NCI-H1105 treated with DMSO at 0.1 percent for 48 hours (cell line): ENCODE measurements around the gene ALOX5.
"Not testable (repeated sequence)": the region's sequence is repeated elsewhere in the genome, so short reads cannot be mapped to it uniquely, and the experiment has no call there.

Experiments used
- DNase-seq: peaks from one replicate; lab custom pipeline; 2025; lab: John Stamatoyannopoulos, UW

Gene ALOX5

DNA sequence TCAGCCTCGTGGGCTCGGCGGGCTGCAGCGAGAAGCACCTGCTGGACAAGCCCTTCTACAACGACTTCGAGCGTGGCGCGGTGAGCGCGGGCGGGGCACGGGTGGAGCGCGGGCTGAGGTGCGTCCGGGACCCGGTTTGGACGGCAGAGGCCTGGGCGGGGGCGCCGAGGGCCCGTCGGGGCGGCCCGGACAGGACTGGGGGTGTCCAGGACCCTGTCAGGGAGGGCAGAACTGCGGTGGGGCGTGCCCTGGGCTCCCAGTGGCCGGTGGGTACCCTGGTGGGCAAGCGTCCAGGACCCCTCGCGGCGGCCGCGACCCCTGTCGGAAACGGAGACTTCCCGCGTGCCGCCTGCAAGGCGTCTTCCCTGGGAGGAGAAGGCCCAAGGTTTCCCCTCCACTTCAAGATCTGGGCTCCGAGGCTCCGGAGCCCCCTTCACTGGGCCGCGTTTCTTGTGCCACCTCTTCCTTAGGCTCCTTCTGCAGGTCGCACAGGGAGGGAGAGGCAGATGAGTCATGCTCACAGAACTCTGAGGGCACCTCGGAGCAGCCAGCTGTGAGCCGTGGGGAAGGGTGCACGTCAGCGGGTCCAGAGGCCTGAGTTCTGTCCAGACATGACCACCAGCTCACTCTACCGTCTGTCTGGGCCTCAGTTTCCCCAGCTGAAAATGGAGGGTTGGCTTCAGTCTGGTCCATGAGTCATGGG, 485 bp downstream of the ALOX5 start:
- DNase-seq, result no peak

DNA sequence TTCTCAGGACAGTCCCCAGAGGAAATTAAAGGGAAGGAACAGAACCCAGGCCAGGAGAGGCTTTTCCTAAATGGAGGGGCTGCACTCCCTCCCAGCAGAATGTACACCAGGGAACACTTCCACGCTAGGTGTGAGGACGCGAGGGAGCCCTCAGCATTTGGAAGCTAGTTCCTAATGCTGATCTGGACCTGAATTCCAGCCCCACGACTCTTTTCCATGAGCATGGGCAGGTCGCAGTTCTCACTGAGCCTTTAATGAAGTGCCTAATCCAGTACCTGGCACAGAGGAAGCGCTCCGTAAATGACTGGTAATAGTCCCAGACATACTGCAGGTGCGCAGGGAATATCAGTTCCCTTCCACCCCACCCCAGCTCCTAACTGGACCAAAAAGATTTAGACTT, 1.1 kb downstream of the ALOX5 start:
- no peak for DNase-seq

DNA sequence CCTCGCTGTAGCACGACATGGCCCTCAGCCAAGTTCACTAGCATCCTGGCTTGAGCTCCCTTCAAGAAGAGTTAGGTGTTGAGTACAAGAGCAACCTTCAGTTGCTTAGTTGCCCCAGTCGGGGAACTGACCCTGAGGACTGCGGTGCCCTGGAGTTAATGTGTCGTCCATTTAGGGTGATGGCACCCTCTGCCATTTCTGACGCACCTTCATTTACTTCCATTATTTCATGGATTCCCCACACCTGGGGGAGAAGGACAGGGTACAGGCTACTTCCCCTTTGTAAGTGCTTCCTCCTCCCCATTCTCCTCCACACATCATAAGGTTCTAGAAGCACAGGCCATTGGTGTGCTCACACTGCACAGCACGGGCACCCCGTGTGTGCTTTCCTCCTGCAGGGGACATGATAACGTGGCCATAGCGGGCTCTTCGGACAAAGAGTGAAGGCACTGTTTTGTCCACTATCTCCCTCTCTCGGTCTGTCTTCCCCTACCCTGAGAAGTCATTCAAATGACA, 1.8 kb downstream of the ALOX5 start:
- DNase-seq, result no peak

DNA sequence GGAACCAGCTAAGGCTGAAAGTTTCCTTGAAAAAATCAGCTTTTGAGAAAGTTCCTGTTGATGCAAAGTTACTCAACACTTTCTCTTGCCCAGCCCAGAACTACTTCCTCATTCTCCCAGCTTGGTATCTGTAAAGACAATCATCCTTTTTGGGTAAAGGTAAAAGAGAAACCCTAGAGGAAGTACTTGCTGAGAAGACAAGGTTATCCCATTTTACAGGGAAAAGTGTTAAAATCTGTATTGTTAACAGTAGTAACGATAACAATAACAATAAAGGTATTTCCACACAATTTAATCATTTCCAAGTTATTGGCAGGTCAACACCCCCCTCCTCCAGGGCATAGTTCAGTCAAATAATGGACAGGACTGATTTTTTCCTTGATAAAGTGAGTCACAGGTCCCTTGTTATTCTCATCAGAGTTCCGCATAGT, 2.4 kb downstream of the ALOX5 start:
- DNase-seq, result no peak

DNA sequence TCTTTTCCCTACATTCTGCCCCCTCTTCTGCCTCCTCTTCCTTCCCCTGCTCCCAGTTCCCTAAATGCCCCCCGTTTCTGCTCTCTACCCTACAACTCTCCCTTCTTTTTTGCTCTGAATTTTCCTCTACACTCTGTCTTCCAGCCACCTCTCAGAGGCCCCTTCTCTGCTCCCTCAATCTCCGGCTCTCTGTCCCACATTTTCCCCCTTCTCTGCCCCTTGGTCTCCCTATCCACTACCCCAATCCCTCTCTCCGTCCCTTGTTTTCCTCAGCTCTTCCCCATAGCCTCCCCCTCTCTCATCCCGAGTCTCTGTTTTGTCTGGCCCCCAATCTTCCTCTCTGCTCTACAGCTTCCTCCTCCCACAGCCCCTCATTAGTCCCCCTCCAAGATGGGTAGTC, 3.3 kb downstream of the ALOX5 start:
- no peak for DNase-seq

DNA sequence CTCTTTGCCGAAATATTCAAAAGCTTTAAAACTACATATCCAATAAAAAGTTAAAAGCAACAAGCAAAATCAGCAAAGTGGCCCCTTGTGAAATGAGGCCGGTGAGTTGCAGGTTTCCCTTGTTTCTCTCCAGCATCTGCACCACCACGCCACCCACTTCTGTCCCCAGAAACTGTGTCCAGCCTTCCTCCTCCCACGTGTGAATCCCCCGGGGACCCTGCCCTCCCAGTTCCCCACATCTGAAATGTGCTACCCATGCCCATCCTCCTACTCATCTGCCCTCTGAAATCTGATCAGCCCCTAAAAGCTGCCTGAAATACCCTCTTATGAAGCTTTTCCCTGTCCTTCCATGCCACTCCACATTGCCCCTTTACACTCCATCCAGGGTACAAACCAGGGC, 3.8 kb downstream of the ALOX5 start:
- DNase-seq, result no peak

DNA sequence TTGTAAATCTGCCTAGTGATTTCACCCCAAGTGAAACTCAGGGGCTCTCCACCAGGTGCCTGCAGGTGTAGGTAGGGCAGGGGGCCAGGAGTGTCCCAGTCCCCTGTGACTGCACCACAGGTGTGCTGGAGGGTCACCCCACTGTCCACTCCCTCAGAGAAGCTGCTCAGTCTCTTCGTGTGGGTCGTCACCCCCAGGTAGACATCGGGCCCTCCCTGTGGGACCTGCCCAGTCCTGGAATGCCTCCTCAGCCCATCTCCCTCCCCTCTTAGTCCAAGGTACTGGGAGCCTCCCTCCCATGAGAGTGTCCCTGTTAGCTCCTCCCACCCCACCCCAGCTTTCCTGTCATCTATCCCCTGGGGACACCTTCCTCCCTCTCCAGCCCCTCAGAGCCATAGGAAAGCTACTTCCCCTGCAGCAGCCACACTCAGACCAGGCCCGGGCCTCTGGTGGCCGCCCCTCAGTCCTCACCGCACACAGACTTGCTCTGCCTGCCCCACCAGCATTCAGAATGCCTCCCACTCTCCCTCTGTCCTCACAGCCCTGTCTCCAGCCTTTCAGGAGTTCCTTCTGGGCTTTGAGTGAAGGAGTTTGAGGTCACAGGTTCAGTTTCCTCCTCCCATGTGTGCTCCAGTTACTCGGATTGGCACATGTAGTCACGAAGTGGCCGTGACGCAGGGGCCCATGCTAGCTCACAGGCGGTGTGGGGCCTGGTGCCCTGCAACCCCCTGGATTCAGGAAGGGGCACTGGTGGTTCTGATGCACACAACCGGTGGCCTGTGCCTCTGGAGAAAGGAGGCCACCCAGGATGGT, 5.1 kb downstream of the ALOX5 start:
- no peak for DNase-seq

DNA sequence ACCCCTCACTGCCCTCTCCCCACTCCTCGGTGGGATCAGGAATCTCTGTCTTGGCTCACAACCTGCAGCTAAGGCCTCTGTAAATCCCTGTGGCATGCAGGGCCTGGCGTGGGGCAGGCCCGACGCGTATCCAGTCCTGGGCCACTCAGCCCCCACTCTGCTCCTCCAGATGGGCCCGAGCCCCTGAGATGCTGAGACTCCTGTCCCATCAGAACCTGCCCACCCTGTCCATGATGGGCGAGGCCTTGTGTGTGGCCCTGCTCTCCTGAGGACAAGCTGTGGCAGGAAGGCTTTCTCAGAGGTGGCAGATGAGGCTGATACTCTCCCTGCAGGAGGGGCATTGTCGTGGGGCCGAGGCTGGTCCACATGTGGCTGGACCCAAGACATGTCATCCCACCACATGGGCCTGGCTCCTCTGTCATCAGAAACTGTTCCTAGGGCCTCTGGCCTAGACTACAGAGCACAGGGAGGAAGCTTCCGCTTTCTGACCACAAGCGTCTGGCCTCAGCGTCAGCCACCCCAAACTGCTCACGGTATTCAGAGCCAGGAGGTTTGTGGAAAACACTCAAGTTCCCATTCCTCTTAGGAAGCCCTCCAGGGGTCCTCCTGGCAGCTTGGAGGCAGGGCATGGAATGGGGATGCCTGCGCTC, 6.0 kb downstream of the ALOX5 start:
- DNase-seq, result no peak

DNA sequence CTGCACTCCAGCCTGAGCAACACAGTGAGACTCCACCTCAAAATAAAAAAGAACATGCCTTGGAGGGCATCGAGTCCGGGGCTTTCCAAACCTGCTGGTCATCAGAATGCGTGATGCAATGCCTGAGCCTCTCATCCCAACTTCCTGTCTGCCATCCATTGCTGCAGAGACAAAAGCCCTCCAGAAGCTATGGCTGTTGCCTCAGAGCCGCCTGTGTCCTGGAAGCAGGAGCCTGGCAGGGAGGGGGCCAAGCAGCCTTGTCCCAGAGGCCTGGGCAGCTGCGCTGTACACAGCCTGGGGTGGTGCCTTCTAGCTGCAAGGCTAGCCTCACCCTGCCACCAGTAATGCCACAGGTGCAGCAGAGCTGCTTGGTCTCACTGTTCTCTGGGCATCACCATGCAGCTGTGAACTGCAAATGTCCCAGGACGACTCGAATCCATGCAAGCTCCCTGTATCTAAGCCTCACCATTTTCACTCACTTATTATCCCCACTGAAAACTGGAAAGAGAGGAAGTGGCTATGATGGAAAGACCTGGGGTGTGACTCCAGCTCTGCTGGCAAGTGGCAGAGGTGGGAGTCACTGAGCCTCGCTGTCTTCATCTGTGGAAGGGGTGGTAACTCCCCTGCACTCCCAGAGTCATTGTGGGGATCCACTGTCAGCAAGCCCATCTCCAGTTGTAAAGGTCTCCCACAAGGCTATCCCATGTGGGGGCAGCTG, 7.0 kb downstream of the ALOX5 start:
- DNase-seq, result no peak

DNA sequence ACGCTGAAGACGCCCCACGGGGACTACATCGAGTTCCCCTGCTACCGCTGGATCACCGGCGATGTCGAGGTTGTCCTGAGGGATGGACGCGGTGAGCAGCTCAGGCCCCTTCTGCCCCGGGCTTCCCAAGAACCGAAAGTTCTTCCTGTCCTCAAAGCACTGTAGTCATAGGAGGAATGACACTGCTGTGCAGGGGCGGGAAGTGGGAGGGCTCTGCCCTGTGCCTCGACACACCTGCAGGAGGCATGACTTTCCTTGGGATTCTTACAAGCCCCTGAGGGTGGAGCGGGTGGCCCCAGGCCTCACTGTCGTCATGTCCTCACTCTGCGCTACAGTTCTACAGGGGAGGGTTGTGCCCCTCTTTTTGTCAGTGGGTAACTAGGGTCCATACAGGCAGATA, 8.6 kb downstream of the ALOX5 start:
- no peak for DNase-seq

DNA sequence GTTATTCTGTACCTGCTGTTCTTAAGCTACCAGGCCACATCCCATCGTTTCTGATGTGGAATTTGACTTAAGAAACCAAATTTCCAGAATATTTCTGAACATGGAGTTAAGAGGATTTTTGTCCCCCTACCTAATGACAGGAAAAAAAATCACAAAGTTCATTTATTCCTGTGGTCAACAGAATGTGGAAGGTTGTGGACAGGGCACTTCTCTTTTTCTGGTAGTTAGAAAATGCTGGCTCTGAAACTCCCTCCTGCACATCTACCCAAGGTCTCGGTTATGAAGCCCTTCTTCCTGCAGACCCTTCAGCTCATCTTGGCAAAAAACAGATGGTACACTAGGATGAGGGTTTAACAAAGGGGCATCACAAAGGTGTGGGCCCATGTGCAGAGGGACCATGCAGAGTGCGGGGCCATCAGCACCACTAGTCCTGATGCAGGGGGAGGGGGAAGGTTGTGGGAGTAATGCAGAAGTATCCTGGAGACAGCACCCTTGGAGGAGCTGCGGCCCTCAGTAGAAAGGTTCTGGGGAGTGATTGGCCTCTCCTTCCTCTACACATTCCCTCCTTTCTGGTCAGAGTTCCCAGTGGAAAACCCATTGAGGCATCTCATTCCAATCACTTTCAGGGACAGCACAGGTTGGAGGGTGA, 9.8 kb downstream of the ALOX5 start:
- DNase-seq, result no peak

DNA sequence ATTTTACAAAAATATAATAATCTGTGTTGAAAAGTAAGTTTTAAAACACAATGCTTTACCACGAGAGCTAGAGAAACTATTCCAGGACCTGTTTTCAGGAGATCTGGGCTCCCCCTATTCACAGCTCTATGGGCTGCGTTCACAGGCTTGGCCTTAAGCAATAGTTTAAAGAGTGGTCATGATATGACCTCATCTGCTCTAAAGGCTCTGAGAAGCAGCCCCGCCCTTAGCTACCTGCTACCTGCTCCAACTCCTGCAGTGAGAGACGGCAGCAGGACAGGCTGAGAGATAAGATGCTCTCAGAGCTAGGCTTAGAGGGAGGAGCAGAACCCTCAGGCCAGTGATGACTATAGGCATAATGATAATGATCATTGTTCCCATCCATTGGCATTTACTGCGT, 12.6 kb downstream of the ALOX5 start:
- DNase-seq, result no peak

DNA sequence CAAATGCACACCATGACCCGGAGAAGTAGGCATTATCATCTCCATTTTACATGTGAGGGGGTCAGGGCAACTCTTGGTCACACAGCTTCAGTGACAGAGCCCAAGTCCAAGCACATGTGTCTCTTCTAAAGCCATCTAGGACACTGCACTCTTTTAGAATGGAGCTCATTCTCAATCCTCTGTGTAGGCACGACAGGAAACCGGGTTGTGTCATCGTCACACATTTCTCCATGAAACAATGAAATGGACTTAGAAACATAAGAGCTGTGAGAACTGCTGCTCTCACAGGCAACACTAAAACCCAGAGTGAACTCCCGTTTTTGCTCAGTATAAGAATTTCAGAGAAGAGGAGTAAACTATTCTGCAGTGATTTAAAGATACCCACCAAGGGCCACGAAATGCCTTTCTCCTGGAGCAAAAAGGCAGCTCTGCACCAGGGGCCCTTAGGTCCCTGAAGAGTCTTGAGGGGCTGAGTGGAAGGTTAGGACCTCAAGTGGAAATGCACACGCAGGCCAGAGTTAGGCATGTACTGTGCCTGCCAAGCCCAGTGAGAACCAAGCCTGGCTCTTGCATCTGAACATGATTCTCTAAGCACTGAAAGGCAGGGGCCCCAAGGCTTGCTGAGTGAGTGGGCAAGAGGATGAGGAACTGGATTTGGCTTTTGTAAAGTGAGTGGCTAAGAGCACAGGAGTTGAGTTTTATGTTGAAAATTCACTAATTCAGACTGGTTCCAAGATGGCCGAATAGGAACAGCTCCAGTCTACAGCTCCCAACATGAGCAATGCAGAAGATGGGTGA, 13.3 kb downstream of the ALOX5 start:
- no peak for DNase-seq

DNA sequence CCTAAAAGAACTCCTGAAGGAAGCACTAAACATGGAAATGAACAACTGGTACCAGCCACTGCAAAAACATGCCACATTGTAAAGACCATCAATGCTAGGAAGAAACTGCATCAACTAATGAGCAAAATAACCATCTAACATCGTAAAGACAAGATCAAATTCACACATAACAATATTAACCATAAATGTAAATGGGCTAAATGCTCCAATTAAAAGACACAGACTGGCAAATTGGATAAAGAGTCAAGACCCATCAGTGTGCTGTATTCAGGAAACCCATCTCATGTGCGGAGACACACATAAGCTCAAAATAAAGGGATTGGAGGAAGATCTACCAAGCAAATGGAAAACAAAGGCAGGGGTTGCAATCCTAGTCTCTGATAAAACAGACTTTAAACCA, 15.7 kb downstream of the ALOX5 start:
- DNase-seq, result not testable (repeated sequence)

DNA sequence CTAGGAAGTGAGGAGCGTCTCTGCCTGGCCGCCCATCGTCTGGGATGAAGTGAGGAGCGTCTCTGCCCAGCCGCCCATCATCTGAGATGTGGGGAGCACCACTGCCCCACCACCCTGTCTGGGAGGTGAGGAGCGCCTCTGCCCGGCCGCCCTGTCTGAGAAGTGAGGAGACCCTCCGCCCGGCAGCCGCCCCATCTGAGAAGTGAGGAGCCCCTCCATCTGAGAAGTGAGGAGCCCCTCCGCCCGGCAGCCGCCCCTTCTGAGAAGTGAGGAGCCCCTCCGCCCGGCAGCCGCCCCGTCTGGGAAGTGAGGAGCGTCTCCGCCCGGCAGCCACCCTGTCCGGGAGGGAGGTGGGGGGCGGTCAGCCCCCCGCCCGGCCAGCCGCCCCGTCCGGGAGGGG, 17.6 kb downstream of the ALOX5 start:
- DNase-seq, result not testable (repeated sequence)

DNA sequence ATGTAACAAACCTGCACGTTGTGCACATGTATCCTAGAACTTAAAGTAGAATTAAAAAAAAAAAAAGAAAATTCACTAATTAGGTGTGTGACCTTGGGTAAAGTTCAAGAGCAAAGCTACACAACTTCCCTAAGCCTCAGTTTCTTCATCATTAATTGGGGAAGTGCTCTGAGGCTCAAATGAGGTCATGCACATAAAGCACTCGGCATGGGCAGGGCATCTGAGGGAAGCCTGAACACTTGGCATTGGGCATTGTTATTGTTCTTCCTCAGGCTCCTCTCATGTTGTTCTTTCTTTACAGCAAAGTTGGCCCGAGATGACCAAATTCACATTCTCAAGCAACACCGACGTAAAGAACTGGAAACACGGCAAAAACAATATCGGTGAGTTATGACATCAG, 21.5 kb downstream of the ALOX5 start:
- no peak for DNase-seq

DNA sequence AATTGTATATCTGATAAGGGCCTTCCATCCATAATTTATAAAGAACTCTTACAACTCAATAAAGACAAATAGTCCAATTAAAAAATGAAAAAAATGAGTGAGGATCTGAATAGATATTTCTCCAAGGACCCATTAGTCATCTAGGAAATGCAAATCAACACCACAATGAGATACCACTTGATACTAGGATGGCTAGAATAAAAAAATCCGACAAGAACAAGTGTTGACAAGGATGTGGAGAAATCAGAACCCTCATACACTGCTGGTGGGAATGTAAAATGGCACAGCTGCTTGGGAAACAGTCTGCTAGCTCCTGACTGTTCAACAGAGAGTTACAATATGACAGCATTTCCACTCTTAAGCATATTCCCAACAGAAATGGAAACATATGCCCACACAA, 24.6 kb downstream of the ALOX5 start:
- no peak for DNase-seq

DNA sequence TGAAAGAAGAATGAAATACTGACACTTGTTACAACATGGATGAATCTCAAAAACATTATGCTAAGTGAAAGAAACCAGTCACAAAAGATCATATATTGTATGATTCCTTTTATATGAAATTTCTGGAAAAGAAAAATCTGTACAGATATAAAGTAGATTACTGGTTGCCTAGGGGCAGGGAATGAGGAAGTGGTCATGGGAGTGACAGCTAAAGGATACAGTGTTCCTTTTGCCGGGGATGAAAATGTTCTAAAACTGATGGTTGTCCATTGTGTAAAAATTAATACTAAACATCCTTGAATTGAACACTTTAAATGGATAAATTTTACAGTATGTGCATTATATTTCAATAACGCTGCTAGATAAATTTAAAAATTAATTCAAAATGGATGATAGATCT, 25.1 kb downstream of the ALOX5 start:
- no peak for DNase-seq

DNA sequence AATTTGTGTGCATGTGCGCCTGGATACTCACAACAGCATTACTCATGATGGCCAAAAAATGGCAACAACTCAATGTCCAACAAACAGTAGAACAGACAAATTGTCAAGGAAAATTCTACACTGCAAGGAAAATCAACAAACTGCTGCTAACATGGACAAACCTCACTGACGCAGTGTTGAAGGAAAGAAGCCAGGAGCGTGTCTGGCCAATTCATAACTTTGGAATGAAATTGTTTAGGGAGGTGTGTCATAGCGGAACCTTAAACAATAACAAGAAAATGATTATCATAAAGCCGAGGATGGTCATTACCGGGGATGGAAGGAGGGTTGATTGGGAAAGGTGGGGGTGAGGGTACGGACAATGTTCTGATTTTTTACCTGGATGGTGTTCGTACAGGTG, 29.1 kb downstream of the ALOX5 start:
- DNase-seq, result no peak

DNA sequence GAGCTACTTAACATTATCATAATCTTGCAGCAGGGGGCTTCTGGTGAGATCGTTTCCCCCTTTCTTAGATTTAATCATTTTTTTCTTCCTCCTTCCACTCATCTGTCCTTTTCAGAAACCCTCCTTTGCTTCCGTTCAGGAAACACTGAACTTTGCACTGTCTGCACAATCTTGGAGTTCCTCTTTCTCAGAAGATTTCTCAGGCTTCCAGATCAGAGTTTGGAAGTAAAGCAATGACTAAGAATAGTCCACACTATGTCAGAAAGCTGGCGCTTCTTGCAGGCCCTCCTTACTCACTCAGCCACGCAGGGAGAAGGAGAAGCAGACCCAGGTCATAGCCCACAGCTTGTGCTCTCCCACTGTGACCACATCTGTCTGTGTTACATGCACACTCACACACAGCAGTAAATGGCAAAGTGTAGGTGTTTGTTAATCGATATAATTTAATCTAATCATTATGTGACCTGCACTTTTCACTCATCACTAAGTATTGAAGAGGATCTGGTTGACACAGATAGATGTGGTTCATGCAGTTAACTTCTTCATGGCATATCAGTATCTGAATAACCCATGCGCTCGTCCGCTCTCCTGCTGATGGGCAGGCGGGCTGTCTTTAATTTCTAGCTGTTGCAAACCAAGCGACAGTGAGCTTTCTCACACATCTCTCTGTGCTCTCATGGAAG, 30.2 kb downstream of the ALOX5 start:
- no peak for DNase-seq
